Measurements from ENCODE around the gene SPOUT1. TPM values are rescaled to one million over a fixed set of nuclear protein-coding genes. Genes with fewer than 3 reads are reported as not detected.

SPOUT1 gene
- total RNA-seq, 1 donor from 2014 or later: 14.0 TPM

DNA sequence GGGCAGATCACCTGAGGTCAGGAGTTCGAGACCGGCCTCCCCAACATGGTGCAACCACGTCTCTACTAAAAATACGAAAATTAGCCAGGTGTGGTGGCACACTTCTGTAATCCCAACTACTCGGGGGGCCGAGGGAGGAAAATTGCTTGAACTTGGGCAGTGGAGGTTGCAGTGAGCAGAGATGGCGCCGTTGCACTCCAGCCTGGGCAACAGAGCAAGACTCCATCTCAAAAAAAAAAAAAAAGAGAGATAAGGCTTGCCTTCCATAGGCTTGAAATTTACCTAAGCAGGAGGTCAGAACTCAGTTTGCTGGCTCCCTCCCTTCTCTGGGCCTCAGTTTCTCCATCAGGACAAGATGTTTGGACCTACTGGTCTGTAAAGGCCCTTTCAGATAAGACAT, 1.3 kb downstream of the SPOUT1 start:
- FAIRE-seq (no peak), DNase-seq (ENCODE audit: low read depth) (no peak)
- H3K4me3 ChIP-seq (ENCODE audit: low read depth, low read length): no peak overlapping the region
- TF ChIP-seq, protein P1, sequence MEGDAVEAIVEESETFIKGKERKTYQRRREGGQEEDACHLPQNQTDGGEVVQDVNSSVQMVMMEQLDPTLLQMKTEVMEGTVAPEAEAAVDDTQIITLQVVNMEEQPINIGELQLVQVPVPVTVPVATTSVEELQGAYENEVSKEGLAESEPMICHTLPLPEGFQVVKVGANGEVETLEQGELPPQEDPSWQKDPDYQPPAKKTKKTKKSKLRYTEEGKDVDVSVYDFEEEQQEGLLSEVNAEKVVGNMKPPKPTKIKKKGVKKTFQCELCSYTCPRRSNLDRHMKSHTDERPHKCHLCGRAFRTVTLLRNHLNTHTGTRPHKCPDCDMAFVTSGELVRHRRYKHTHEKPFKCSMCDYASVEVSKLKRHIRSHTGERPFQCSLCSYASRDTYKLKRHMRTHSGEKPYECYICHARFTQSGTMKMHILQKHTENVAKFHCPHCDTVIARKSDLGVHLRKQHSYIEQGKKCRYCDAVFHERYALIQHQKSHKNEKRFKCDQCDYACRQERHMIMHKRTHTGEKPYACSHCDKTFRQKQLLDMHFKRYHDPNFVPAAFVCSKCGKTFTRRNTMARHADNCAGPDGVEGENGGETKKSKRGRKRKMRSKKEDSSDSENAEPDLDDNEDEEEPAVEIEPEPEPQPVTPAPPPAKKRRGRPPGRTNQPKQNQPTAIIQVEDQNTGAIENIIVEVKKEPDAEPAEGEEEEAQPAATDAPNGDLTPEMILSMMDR (IDR thresholded peaks at IDR 0.05; ENCODE audit: insufficient read depth, low read length, severe bottlenecking): no peak
- no peaks in the 10 kb centered on the region for H3K27me3 ChIP-seq (ENCODE audit: control insufficient read depth, insufficient read depth, low read length)
- peaks cover 32% of the 10 kb centered on the region for H3K36me3 ChIP-seq (ENCODE audit: control insufficient read depth, insufficient read depth, low read length)

DNA sequence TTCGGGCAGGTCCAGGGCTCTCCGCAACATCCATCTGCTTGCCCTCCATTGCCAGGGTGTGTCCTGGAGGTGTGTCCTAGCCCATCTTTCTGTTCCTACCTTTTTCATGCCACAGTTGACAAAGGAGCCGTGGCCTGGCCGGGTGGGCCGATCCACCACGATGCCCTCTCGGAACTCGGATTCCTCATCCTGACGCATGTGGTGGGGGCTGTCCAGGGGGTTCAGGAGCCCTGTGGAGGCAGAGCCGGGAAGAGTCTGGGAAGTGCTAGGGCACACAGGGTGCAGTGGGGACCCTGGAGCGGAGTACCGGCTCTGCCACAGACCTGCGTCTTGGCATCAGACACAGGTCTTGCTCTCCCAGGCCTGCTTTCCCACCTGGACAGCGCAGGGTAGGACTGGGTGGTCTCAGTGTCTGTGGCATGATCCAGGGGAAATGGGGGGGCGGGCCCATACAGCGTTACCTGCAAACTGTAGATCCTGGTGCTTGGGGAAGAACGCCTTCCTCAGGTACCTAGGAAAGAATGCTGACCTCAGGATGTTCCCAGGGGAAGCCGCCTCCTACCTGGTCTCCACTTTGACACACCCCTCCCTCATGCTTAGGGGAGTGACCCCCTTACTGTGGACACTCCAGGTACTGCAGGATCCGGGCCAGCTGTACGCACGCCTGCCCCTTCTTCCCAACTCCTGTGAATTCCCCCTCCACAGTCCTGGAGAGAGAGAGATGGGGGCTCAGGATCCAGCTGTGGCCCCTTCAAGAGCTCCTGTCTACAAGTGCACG, 3.5 kb downstream of the SPOUT1 start:
- Histone ChIP-seq H3K36me3 (ENCODE audit: control insufficient read depth, insufficient read depth, low read length) (peaks cover 44% of the 10 kb centered on the region), H3K4me3 (ENCODE audit: low read depth, low read length) (no peak overlapping the region), H3K27me3 (ENCODE audit: control insufficient read depth, insufficient read depth, low read length) (no peaks in the 10 kb centered on the region)
- no peak for DNase-seq (ENCODE audit: low read depth)
- FAIRE-seq: no peak
- TF ChIP-seq, protein P1 (IDR thresholded peaks at IDR 0.05; ENCODE audit: insufficient read depth, low read length, severe bottlenecking): peak; percentile 10

GRCh38 chr9:128824911-128825310, 4.7 kb downstream of the SPOUT1 start:
- TF ChIP-seq, protein P1 (IDR thresholded peaks at IDR 0.05; ENCODE audit: insufficient read depth, low read length, severe bottlenecking): no peak
- Histone ChIP-seq H3K36me3 (ENCODE audit: control insufficient read depth, insufficient read depth, low read length) (peaks cover 45% of the 10 kb centered on the region), H3K27me3 (ENCODE audit: control insufficient read depth, insufficient read depth, low read length) (no peaks in the 10 kb centered on the region), H3K4me3 (ENCODE audit: low read depth, low read length) (no peak overlapping the region)
- DNase-seq (ENCODE audit: low read depth): no peak
- no peak for FAIRE-seq

GRCh38 chr9:128823903-128824406, 5.6 kb downstream of the SPOUT1 start:
- FAIRE-seq: no peak
- peaks cover 45% of the 10 kb centered on the region for H3K36me3 ChIP-seq (ENCODE audit: control insufficient read depth, insufficient read depth, low read length)
- TF ChIP-seq, protein P1 (IDR thresholded peaks at IDR 0.05; ENCODE audit: insufficient read depth, low read length, severe bottlenecking): no peak
- no peak overlapping the region for H3K4me3 ChIP-seq (ENCODE audit: low read depth, low read length)
- DNase-seq (ENCODE audit: low read depth): no peak
- H3K27me3 ChIP-seq (ENCODE audit: control insufficient read depth, insufficient read depth, low read length): no peaks in the 10 kb centered on the region

GRCh38 chr9:128823362-128823902, 6.2 kb downstream of the SPOUT1 start:
- H3K27me3 ChIP-seq (ENCODE audit: control insufficient read depth, insufficient read depth, low read length): no peaks in the 10 kb centered on the region
- peaks cover 44% of the 10 kb centered on the region for H3K36me3 ChIP-seq (ENCODE audit: control insufficient read depth, insufficient read depth, low read length)
- DNase-seq (ENCODE audit: low read depth) (no peak), FAIRE-seq (no peak)
- TF ChIP-seq, protein P1 (IDR thresholded peaks at IDR 0.05; ENCODE audit: insufficient read depth, low read length, severe bottlenecking): no peak
- H3K4me3 ChIP-seq (ENCODE audit: low read depth, low read length): no peak overlapping the region
